Measurements from ENCODE around the gene CATSPERD.
"Not testable (repeated sequence)": the region's sequence is repeated elsewhere in the genome, so short reads cannot be mapped to it uniquely, and the experiment has no call there.

CATSPERD gene

DNA sequence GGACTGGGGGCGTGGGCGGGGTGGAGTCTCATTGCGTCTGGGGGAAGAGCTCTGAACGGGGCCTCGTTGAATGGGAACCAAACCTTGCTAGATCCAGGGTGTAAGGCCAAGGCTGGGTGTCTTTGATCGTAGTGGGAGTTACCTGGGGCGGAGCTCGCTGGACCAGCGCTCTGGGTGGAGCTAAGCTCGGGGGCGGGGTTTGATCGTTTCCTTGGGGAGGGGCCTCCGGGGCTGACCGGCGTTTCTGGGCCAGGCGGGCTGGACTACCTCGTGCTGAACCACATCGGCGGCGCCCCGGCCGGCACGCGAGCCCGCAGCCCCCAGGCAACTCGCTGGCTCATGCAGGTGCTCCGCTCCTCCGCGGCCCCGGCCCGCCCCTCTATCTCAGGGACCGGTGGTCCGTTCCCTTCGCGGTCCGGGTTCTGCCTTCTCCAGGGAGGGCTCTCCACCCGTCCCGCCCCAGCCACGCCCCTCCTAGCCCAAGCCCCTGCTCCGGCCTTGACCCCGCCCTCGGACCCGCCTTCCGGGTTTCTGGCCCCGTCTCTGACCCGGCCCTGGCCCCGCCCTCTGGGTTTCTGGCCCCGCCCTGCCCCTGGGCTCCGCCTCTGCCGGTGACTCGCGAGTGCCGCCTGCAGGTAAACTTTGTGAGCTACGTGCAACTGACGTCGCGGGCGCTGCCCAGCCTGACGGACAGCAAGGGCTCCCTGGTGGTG, 33.6 kb upstream of the CATSPERD start:
- peak; percentile 99 for DNase-seq (ENCODE audit: low read depth, low spot score)

DNA sequence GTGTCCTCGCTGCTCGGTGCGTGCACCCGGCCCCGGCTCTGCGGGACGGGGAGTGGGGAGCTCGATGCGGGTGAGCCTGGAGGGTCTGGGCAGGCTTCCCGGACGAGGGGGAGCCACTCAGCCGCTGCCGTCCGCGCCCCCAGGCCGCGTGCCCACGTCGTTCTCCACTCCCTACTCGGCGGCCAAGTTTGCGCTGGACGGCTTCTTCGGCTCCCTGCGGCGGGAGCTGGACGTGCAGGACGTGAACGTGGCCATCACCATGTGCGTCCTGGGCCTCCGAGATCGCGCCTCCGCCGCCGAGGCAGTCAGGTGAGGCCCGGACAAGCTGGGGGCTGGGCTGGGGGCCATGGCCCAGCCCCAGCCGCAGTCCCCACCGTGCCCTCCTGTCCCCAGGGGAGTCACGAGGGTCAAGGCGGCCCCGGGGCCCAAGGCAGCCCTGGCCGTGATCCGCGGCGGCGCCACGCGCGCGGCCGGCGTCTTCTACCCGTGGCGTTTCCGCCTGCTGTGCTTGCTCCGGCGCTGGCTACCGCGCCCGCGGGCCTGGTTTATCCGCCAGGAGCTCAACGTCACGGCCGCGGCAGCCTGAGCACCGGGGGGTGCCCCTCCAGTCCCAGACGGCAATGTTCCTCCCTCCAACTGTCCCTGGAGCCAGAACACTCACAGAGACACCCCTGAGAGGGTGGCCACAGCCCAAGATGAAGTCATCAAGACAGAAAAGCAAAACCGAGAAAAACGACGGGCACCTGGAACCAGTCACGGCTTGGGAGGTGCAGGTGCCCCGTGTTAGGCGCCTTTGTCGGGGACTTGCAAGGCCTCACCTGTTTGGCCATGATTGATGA, 32.9 kb upstream of the CATSPERD start:
- DNase-seq (ENCODE audit: low read depth, low spot score), result no peak

DNA sequence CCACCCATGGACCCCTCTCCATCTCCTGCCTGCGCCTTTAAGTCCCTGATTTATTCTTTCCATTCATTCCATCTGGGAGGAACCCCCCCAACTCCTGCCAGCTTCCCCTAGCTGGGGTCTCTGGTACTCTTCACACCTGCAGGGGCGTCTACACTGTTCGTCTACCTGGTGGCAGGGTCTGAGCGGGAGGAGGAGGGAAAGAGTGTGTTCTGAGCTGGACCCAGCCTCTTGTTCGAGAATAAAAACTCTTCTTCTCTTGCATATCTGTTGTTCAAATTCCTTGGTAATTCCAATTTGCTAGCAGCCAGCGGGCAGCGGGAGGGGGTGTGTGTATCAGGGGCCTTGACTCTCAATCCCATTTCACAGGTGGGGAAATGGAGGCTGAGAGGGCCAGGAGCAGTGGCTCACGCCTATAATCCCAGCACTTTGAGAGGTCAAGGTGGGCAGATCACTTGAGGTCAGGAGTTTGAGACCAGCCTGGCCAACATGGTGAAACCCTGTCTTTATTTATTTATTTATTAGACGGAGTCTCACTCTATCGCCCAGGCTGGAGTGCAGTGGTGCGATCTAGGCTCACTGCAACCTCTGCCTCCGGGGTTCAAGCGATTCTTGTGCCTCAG, 32.1 kb upstream of the CATSPERD start:
- DNase-seq (ENCODE audit: low read depth, low spot score), result not testable (repeated sequence)

DNA sequence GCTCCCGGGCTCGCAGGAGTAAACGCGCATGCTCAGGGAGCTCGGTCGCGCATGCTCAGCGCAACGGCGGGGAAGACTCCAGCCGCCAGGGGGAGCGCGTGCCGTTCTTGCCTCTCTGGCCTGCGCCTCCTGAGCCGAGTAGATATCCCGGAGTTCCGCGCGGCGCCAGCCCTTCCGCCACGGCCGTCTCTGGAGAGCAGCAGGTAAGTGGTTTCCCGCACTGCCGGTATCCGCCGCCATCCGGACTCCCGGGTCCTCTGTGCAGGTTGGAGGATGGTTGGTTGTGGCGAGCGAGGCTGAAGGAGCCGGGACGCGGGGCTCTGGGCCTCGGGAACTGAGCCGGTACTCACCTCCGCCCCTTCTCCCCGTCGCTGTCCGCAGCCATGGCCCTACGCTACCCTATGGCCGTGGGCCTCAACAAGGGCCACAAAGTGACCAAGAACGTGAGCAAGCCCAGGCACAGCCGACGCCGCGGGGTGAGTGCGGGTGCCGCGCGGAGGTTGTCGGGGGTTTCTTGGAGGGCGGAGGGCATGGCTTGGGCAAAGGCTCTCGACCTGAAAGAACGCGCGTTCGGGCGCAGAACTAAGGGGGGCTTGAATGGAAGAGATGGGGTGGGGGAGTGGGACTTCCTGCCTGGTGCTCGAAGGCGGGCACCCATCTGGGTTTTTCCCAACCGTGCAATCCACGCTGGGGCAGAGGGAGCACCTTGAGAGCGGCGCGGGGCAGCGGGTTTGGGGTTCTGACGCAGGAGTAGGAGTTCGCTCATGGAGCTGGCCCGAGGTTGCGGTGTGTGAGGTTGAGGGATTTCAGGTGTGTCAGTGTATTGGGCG, 30.1 kb upstream of the CATSPERD start, which contains the start of gene RPL36:
Gene RPL36 (plus strand): TSS at position 171 of the 830 bp plus-strand sequence. CDS start 213 bp downstream, at position 384.
- peak; percentile 96 for DNase-seq (ENCODE audit: low read depth, low spot score)

DNA sequence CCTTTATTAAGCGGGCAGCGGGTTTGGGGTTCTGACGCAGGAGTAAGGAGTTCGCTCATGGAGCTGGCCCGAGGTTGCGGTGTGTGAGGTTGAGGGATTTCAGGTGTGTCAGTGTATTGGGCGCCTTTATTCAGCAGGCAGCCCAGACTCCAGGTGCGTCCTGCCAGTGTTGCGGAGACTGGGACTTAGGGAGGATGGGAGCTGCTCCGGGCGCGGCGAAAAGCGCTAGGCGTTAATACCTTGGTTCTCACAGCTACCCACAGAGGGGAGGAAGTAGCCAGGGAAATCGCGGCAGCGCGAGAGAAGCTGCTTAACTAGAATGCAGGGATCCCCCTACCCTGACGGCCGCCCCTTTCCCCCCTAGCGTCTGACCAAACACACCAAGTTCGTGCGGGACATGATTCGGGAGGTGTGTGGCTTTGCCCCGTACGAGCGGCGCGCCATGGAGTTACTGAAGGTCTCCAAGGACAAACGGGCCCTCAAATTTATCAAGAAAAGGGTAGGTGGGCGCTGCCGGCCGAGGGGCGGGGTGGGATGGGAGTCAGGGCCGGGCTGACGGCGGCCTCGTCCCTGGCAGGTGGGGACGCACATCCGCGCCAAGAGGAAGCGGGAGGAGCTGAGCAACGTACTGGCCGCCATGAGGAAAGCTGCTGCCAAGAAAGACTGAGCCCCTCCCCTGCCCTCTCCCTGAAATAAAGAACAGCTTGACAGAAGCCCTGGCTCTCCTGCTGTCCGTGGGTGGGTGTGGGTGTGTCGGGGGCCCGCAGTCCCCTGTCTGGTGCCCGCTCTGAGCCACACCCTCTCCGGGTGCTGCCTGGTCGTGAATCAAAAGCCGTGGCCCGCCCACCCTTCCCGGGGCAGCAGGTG, 29.2 kb upstream of the CATSPERD start:
- no peak for DNase-seq (ENCODE audit: low read depth, low spot score)

DNA sequence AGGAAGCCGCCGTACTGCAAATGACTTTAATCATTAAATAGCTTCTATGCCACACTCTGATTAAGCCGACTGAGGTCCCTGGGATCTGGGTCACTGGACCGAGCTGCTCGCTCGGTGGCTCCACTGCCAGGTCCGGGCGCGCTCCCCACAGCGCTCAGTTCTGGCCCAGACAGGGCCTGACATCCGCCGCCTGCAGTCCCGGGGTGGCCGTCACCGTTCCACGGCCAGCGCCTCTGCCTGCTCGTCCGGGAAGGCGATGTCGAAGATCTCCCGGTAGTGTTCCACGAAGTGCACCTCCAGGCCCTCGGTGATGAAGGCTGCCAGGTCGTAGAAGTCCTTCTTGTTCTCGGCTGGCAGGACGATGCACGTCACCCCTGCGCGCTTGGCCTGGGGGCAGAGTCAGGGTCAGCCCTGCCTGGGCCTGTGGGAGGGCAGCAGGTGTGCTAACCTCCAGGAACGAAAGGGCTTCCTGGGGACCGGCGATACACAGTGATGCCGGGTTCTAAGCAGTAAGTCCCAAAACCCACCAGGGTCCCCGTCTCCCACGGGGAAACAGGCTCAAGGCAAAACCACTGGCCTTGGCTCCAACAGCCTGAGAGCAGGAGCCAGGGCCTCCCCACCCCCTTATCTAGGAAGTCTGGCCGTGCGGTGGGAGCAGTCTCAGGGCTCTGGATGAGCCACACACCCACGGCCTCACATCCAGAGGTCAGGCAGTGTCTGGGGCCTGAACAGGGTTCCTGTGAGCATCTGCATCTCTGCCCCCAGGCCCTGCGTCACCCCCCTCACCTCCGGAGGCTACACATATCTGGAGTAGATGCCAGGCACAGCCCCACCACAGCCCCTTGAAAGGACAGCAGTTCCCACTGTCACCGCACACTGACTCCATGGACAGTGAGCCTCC, 28.4 kb upstream of the CATSPERD start:
- no peak for DNase-seq (ENCODE audit: low read depth, low spot score)

DNA sequence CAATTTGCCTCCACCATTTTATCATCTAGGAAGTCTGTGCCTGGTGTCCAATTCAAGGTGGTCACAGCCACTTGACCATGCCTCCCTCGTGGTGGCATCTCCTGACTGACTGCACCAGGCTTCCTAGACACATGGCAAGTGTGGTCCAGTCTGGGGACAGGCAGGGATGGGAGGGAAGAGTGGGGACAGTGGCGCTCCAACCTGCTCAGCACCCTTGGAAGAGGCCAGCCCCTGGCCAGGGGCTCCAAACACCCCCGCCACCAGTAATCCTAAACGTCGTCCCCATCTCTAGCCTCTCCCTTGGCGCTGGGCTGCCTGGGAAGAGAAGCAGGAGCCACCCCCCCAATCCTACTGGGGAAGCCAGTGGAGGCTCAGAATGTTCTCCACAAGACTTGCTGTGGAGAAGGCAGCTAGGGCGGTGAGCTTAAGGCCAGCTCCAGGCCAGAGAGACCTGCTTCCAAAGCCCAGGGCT, 27.7 kb upstream of the CATSPERD start:
- no peak for DNase-seq (ENCODE audit: low read depth, low spot score)

DNA sequence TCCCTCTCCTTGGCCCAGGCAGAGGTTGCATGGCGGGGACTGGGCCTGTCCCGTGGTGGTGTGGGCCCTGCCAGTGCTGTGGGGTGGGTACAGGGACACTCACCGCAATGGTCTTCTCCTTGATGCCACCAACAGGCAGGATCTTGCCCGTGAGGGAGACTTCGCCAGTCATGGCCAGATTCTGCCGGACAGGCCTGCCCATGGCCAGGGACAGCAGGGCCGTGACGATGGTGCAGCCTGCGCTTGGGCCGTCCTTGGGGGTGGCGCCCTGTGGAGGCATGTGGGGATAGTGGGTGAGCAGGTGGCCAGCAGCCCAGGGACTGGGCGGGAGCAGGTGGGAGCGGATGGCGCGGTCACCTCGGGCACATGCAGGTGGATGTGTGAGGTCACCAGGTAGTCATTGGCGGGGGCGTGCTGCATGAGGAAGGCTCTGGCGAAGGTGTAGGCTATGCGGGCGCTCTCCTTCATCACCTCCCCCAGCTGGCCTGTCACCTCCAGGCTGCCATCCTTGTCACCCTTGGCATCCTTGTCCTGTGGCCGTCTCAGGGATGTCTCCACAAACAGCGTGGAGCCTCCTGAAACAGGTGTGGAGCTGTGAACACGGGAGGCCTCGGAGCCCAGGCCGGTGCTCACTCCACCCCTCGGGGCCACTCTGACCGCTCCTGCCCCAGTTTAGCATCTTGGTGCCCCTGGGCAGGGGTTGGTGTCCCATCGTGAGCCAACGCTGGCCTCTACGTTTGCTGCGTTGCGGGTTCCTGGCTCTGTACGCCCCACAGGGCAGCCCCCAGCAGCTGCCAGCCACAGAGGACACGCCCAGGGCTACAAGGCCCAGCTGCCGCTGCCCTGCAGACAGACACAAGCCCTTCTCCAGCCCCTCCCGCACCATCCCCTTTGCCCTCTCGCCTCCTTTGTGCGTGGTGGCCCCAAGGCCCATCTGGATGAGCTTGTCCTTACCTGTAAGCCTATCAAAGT, 27.0 kb upstream of the CATSPERD start:
- no peak for DNase-seq (ENCODE audit: low read depth, low spot score)

DNA sequence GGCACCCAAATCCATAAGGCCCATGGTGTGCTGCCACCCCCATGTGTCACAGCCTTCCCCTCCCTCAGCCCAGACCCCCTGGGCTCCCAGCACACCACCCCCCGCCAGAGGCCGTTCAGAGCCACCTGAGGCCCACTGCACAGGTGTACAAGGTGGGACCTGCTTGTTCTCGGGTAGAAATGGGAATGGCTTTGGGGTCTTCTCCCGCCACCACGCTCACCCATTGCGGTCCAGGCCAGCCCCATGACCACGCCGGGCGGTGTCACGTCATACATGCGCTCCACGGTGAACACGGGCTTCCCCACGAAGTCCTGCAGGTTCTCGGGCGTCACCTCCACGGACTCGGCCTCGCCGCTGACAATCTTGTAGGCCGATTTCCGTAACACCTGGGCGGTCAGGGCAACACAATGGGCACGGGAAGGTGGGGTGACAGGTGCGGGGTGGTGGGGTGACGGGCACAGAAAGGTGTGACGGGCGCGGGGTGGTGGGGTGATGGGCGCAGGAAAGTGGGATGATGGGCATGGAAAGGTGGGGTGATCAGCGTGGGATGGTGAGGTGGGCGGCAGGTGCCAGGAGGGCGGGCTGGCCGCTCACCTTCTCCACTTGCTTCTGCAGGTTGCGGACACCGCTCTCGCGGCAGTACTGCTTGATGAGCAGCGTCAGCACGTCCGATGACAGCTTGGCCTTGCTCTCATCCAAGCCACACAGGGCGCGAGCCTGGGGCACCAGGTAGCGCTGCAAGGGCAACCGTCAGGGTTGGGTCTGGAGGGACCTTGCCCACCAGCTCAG, 26.1 kb upstream of the CATSPERD start:
- DNase-seq (ENCODE audit: low read depth, low spot score), result no peak

DNA sequence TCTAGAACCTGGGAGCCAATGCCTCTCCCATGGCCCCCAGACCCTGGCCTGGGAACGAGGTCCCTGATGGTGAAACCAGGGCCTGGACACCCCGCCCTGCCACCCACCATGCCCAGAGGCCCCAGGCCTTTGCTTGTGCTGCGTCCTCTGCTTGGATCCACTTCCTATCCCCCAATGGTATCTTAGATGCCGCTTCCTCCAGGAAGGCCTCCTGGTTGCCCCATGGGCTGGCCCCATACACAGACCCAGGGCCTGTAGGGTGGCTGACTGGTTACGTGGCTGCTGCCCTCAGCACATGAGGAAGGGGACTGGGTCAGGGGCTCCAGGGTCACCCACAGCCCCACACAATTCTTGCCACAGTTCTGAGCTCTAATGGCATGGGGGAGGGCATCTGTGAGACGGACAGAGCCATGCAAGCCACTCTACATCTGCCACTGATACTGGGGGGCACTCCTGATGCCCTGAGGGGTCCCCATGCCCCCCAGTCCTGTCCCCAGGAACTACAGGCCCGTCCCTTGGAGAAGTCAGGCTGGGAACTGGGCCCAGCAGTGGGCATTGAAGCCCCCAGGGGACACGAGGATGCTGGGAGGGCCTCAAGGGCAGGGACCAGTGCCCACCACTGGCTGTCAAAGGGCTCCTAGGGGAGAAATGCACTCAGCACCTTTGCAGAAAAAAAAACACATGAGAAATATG, 25.3 kb upstream of the CATSPERD start:
- DNase-seq (ENCODE audit: low read depth, low spot score), result no peak

DNA sequence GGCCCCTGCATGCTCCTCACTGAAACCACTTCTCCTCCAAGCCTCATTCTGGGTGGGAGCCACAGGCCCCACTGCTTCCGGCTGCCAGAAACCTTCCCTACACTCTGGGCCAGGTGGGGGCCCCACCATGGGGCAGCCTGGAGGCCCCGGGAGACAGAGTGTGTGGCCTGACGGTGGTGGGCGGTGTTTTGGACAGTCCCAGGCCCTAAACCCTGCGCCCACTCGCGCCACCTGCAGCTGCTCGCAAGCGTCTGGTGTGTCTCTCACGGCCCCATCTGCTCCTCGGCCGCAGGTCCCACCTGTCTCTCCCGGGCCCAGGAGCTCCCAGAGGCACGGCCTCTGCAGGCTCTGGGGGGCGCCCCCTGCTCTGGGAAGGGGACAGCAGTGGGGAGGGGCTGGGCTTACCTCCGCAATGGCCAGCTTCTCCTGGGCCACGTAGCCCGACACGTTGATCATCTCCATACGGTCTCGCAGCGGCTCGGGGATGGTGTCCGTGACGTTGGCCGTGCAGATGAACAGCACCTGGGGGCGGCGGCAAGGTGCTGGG, 24.7 kb upstream of the CATSPERD start:
- no peak for DNase-seq (ENCODE audit: low read depth, low spot score)

DNA sequence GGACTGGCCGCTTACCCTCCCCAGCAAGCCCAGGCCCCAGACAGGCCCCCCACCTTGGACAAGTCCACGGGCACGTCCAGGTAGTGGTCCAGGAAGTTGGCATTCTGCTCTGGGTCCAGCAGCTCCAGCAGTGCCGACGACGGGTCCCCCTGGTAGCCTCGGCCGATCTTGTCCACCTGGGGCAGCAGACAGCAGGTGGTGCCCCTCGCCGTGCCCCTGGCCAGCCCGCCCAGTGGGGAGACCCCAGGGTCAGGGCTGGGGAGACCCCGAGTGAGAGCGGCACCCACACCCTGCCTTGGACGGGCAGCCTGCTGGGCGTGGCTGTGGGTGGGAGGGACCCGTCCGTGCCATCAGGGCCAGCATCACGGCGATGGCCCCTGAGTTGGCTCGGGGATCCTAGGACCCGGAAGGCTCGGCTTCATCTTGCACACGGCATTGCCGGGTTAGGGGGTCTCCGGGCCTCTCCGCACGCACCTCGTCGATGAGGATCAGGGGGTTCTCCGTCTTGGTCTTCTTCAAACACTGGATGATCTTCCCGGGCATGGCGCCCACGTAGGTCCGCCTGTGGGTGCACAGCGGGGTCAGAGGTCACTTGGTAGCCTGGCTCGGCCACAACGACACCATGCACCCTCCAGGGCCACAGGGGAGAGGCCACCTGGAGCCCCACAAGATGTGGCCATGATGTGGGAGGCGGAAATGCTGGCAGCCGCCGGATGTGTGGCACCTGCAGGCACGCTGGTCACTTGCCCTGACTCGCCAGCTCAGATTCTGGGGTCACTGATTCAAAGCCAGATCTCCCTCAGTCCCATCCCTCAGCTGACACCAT, 24.0 kb upstream of the CATSPERD start:
- DNase-seq (ENCODE audit: low read depth, low spot score), result no peak

DNA sequence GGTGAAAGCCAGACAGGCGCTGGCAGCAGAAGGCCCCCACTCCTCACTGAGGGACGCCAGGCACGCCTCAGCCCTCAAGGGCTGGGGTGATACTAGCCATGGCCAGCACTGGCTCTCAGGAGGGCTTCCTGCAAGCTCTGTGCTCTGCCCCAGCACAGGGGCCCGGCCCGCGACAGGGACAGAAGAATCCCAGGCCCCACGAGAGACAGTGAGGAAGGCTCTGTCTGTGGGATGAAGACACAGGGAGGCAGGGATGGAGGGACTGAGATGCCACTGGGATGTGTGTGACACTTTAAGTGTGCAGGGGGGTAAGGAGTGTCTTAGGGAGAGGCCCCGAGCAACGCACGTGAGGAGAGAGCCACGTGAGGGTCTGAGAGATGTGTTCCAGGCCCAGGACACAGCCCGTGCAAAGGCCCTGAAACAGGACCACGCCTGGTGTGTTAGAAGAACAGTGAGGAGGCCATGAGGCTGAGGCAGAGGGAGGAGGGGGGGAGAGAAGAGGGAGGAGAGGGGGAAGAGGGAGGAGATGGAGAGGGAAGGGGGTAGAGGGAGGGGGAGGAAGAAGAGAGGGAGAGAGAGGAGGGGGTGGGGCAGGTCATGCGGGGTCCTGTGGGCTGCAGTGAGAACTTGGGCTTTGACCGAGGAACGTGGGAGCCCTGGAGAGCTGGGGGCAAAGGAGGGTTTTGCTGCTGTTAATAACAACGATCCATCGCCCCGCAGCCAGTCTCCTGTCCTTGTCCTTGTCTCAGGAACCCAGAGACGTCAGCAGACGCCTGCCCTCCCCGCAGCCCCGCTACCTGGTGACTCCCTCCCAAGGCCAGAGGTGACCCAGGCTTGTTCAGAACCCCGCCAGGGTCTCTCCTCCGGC, 23.2 kb upstream of the CATSPERD start:
- no peak for DNase-seq (ENCODE audit: low read depth, low spot score)

DNA sequence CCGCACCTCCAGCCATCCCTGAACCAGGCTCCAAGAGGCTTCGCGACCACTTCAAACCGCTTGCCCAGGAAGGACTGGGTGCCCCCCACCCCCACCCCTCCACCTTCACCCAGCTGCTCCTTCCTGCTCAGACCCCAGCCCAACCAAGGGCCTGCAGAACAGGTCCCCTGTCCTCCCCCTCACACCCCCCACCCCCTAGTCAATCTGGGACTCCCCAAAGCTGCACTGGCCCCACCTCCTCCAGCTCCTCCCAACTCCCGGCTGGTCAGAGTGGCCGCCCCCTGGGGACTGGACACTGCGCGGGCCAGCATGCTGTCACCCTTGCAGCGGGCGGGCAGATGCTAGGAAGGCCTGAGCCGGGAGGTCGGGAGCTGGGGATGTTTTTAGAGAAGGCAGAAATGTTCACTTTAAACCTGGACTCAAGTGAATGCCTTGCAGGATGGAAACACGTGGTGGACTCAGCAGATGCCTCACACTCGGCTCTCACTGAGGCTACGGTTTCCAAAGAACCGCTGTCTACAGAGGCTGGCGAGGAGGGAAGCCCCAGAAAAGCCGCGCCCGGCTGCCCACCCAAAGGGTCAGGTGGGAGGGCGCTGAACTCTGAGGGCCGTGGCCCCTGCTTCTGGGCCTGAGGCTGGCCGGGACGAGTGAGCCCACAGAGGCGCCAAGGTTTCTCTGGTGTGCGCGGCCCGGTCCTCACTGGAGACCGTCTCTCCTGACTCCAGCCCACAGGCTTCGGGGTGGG, 22.4 kb upstream of the CATSPERD start:
- DNase-seq (ENCODE audit: low read depth, low spot score), result no peak
